ENCODE measurements around the gene DLK1.

DLK1 gene

GRCh38 chr14:100762901-100763300 lies 36.2 kb downstream of the DLK1 start:
- Mint-ChIP-seq H3K4me1 (ENCODE audit: low read depth) (no peaks in the 10 kb centered on the region), H3K36me3 (ENCODE audit: low read depth) (no peaks in the 10 kb centered on the region), H3K27me3 (ENCODE audit: low read depth) (peaks cover 4% of the 10 kb centered on the region), H3K4me3 (no peak overlapping the region), H3K9me3 (no peaks in the 10 kb centered on the region), H3K27ac (no peak overlapping the region)
- DNase-seq (ENCODE audit: low spot score) = no peak

GRCh38 chr14:100764471-100765115 lies 37.9 kb downstream of the DLK1 start:
- H3K36me3 Mint-ChIP-seq (ENCODE audit: low read depth) = no peaks in the 10 kb centered on the region
- no peaks in the 10 kb centered on the region for H3K4me1 Mint-ChIP-seq (ENCODE audit: low read depth)
- no peak for DNase-seq (ENCODE audit: low spot score)

GRCh38 chr14:100765296-100765695 lies 38.6 kb downstream of the DLK1 start:
- H3K27me3 Mint-ChIP-seq (ENCODE audit: low read depth) = no peaks in the 10 kb centered on the region

More at GRCh38 chr14:100764471-100765115, 37.9 kb downstream of the DLK1 start:
- Mint-ChIP-seq H3K27me3 (ENCODE audit: low read depth) (no peaks in the 10 kb centered on the region), H3K27ac (no peak overlapping the region), H3K9me3 (no peaks in the 10 kb centered on the region), H3K4me3 (no peak overlapping the region)

GRCh38 chr14:100765991-100766390 lies 39.3 kb downstream of the DLK1 start:
- H3K4me3 Mint-ChIP-seq = no peak overlapping the region
- no peaks in the 10 kb centered on the region for H3K36me3 Mint-ChIP-seq (ENCODE audit: low read depth)
- H3K4me1 Mint-ChIP-seq (ENCODE audit: low read depth) = no peaks in the 10 kb centered on the region
- H3K27ac Mint-ChIP-seq = no peak overlapping the region
- H3K27me3 Mint-ChIP-seq (ENCODE audit: low read depth) = no peaks in the 10 kb centered on the region
- no peak for DNase-seq (ENCODE audit: low spot score)
- H3K9me3 Mint-ChIP-seq = no peaks in the 10 kb centered on the region

More at GRCh38 chr14:100765296-100765695, 38.6 kb downstream of the DLK1 start:
- H3K36me3 Mint-ChIP-seq (ENCODE audit: low read depth) = no peaks in the 10 kb centered on the region
- H3K9me3 Mint-ChIP-seq = no peaks in the 10 kb centered on the region
- DNase-seq (ENCODE audit: low spot score) = no peak
- no peaks in the 10 kb centered on the region for H3K4me1 Mint-ChIP-seq (ENCODE audit: low read depth)
- H3K4me3 Mint-ChIP-seq = no peak overlapping the region
- H3K27ac Mint-ChIP-seq = no peak overlapping the region

GRCh38 chr14:100767003-100767787 lies 40.5 kb downstream of the DLK1 start:
- no peak for DNase-seq (ENCODE audit: low spot score)
- Mint-ChIP-seq H3K4me3 (no peak overlapping the region), H3K4me1 (ENCODE audit: low read depth) (no peaks in the 10 kb centered on the region), H3K27me3 (ENCODE audit: low read depth) (no peaks in the 10 kb centered on the region), H3K36me3 (ENCODE audit: low read depth) (no peaks in the 10 kb centered on the region), H3K9me3 (no peaks in the 10 kb centered on the region), H3K27ac (no peak overlapping the region)

- Mint-ChIP-seq H3K4me3 (no peak overlapping the region), H3K27me3 (ENCODE audit: low read depth) (no peaks in the 10 kb centered on the region), H3K9me3 (no peaks in the 10 kb centered on the region), H3K27ac (no peak overlapping the region), H3K36me3 (ENCODE audit: low read depth) (no peaks in the 10 kb centered on the region), H3K4me1 (ENCODE audit: low read depth) (no peaks in the 10 kb centered on the region)
- no peak for DNase-seq (ENCODE audit: low spot score)
Observed at GRCh38 chr14:100767788-100768536, 41.3 kb downstream of the DLK1 start.

- no peaks in the 10 kb centered on the region for H3K9me3 Mint-ChIP-seq
- DNase-seq (ENCODE audit: low spot score) = no peak
- no peaks in the 10 kb centered on the region for H3K4me1 Mint-ChIP-seq (ENCODE audit: low read depth)
- no peak overlapping the region for H3K27ac Mint-ChIP-seq
- H3K4me3 Mint-ChIP-seq = no peak overlapping the region
- H3K36me3 Mint-ChIP-seq (ENCODE audit: low read depth) = no peaks in the 10 kb centered on the region
- H3K27me3 Mint-ChIP-seq (ENCODE audit: low read depth) = no peaks in the 10 kb centered on the region
Observed at GRCh38 chr14:100769035-100769939, 42.6 kb downstream of the DLK1 start.

- H3K36me3 Mint-ChIP-seq (ENCODE audit: low read depth) = no peaks in the 10 kb centered on the region
- H3K27me3 Mint-ChIP-seq (ENCODE audit: low read depth) = no peaks in the 10 kb centered on the region
- no peak overlapping the region for H3K4me3 Mint-ChIP-seq
Observed at GRCh38 chr14:100770046-100770445, 43.4 kb downstream of the DLK1 start.

GRCh38 chr14:100770605-100771120 lies 44.0 kb downstream of the DLK1 start:
- Mint-ChIP-seq H3K27me3 (ENCODE audit: low read depth) (no peaks in the 10 kb centered on the region), H3K4me1 (ENCODE audit: low read depth) (no peaks in the 10 kb centered on the region), H3K9me3 (no peaks in the 10 kb centered on the region)

More at GRCh38 chr14:100770046-100770445, 43.4 kb downstream of the DLK1 start:
- Mint-ChIP-seq H3K4me1 (ENCODE audit: low read depth) (no peaks in the 10 kb centered on the region), H3K27ac (no peak overlapping the region), H3K9me3 (no peaks in the 10 kb centered on the region)
- no peak for DNase-seq (ENCODE audit: low spot score)

GRCh38 chr14:100771121-100771800 lies 44.6 kb downstream of the DLK1 start:
- H3K36me3 Mint-ChIP-seq (ENCODE audit: low read depth) = no peaks in the 10 kb centered on the region
- no peaks in the 10 kb centered on the region for H3K9me3 Mint-ChIP-seq
- no peaks in the 10 kb centered on the region for H3K4me1 Mint-ChIP-seq (ENCODE audit: low read depth)
- no peaks in the 10 kb centered on the region for H3K27me3 Mint-ChIP-seq (ENCODE audit: low read depth)
- no peak for DNase-seq (ENCODE audit: low spot score)
- no peak overlapping the region for H3K4me3 Mint-ChIP-seq
- no peak overlapping the region for H3K27ac Mint-ChIP-seq

More at GRCh38 chr14:100770605-100771120, 44.0 kb downstream of the DLK1 start:
- no peaks in the 10 kb centered on the region for H3K36me3 Mint-ChIP-seq (ENCODE audit: low read depth)
- no peak for DNase-seq (ENCODE audit: low spot score)
- H3K4me3 Mint-ChIP-seq = no peak overlapping the region
- H3K27ac Mint-ChIP-seq = no peak overlapping the region

- no peak for DNase-seq (ENCODE audit: low spot score)
- Mint-ChIP-seq H3K27me3 (ENCODE audit: low read depth) (no peaks in the 10 kb centered on the region), H3K27ac (no peak overlapping the region), H3K4me3 (no peak overlapping the region), H3K36me3 (ENCODE audit: low read depth) (no peaks in the 10 kb centered on the region), H3K4me1 (ENCODE audit: low read depth) (no peaks in the 10 kb centered on the region), H3K9me3 (no peaks in the 10 kb centered on the region)
Observed at GRCh38 chr14:100772607-100773165, 46.0 kb downstream of the DLK1 start.

GRCh38 chr14:100773331-100774163 lies 46.9 kb downstream of the DLK1 start:
- no peaks in the 10 kb centered on the region for H3K27me3 Mint-ChIP-seq (ENCODE audit: low read depth)
- H3K4me3 Mint-ChIP-seq = no peak overlapping the region
- H3K36me3 Mint-ChIP-seq (ENCODE audit: low read depth) = no peaks in the 10 kb centered on the region
- no peaks in the 10 kb centered on the region for H3K9me3 Mint-ChIP-seq
- DNase-seq (ENCODE audit: low spot score) = no peak
- H3K27ac Mint-ChIP-seq = no peak overlapping the region
- H3K4me1 Mint-ChIP-seq (ENCODE audit: low read depth) = no peaks in the 10 kb centered on the region
